ENCODE results near the gene PDIK1L.

The PDIK1L gene

DNA sequence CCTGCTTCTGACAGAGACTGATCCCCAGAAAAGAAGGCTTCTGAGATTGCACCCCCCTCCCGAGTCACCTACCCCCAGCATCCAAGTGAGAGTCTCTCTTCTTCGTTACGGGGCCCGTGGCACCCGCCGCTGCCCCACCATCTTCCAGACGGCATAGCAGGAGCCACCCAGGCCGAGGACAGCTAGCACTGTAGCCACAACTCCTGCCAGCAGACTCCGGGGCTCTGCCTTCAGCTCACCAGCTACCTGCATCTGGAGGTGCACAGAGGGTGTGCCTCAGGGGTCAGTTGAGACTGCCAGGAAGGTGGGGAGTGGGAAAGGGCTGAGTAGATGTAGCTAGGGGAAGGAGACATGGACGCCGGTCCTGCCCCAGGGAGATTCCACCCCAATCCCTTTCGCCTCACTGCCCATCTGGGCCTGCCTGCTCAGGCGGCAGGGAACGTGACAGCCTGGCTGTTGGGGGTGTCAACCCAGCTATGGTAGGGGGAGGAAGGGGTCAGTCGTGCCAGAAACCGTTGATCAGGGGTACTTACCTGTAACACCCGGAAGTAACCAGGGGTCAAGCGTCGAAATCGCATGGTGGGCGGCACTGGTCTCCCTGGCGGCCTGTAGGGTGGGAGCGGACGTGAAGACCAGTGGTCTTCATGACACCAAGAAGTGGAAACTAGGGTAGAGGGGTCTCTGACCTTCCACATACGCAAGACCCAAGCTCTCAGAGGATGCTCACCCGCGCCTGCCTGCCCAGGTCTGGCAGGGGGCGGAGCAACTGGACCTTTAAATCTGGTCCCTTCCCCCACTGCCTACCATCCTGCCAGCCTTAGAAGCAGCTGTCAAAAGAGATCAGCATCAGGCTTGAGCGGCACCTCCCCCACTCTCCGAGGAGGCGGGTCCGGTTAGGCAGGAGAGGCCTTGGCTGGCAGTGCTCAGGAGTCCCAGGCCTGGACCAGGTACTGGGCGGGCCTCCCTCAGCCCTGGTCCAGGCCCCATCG lies 59.8 kb downstream of the PDIK1L start, which contains the start of gene ZNF593OS:
ZNF593OS (minus strand) TSS at position 749 of the 989 bp plus-strand sequence; CDS start at position 578, 171 bp downstream.
- DNase-seq (ENCODE audit: low spot score) = no peak
